Colonic mucosa (tissue), 4 donors: ENCODE measurements around the gene HSDL2. TPM values are rescaled to one million over a fixed set of nuclear protein-coding genes. Genes with fewer than 3 reads are reported as not detected.
A peak's percentile ranks its signal among the peaks of the same experiment; 100 is the strongest.

Experiments
- DNase-seq: peaks from one replicate; pipeline ENCODE4 v3.0.0-alpha.2; 2020
- H3K27ac ChIP-seq: fragments of 200-600 bp; one replicate; pipeline ENCODE4 v1.8.0; 2021
- H3K27me3 ChIP-seq: fragments of 200-600 bp; one replicate; pipeline ENCODE4 v1.8.0; 2021
- H3K36me3 ChIP-seq: fragments of 200-600 bp; one replicate; pipeline ENCODE4 v1.8.0; 2021
- H3K4me1 ChIP-seq: fragments of 200-600 bp; one replicate; pipeline ENCODE4 v1.8.0; 2021; ENCODE audit warnings: mild to moderate bottlenecking
- H3K4me3 ChIP-seq: fragments of 200-600 bp; one replicate; pipeline ENCODE4 v1.8.0; 2021
- H3K9ac ChIP-seq, 2 donors: one replicate each; pipeline ENCODE4 v1.7.0; 2013; ENCODE audit warnings: control low read depth in 2 of 2, low read depth in 2 of 2, low read length in 2 of 2
- H3K9me3 ChIP-seq: fragments of 200-600 bp; one replicate; pipeline ENCODE4 v1.8.0; 2021
- CTCF ChIP-seq: fragments of 200-600 bp; IDR thresholded peaks from one replicate; pipeline ENCODE4 v1.8.0; 2022; ENCODE audit warnings: antibody characterized with exemption, mild to moderate bottlenecking
- intact Hi-C: fragments of 100-400 bp; cut with DNase I; formaldehyde crosslinking; loops from one replicate; pipeline ENCODE4 v1.14.1; 2022
- total RNA-seq, 2 donors: library from RNA; stranded (reverse); fragmentation: NEBNext Ultra II Directional in 1 of 2; extraction: Animal tissue kit (Norgen Biotek cat#: 25700) in 1 of 2; gene quantifications; one replicate each; pipeline ENCODE4 v1.2.1, GENCODE V29; 2021
- donor health status: healthy.
- donor health status: DM: no; HTN: no; CAD: no.
- donor health status: DM: no; HTN: no; CAD: no.

Gene HSDL2
- total RNA-seq, 2 donors from 2014 or later, result 45.4 to 48.9 TPM

- Histone ChIP-seq H3K9me3 (no peaks in the 10 kb centered on the region), H3K9ac (no peak overlapping the region), H3K27ac (no peak overlapping the region), H3K4me3 (no peak overlapping the region), H3K36me3 (no peaks in the 10 kb centered on the region), H3K4me1 (peaks cover 6% of the 10 kb centered on the region), H3K27me3 (no peaks in the 10 kb centered on the region)
- TF ChIP-seq CTCF, result no peak
- no peak for DNase-seq
- intact Hi-C loops, result no loop called here
Measured at GRCh38 chr9:112377087-112377486, 2.8 kb upstream of the HSDL2 start.

GRCh38 chr9:112377684-112378327 is 2.1 kb upstream of the HSDL2 start:
- no peak for TF ChIP-seq CTCF
- H3K9me3 ChIP-seq, result no peaks in the 10 kb centered on the region
- no peaks in the 10 kb centered on the region for H3K27me3 ChIP-seq
- intact Hi-C loops, result no loop called here
- no peaks in the 10 kb centered on the region for H3K36me3 ChIP-seq
- no peak overlapping the region for H3K27ac ChIP-seq
- H3K4me1 ChIP-seq, result peaks cover 6% of the 10 kb centered on the region
- H3K9ac ChIP-seq, result peak overlapping the region in 1 of 2 donors; percentile 1
- H3K4me3 ChIP-seq, result no peak overlapping the region
- DNase-seq, result no peak

GRCh38 chr9:112378328-112379176 is 1.4 kb upstream of the HSDL2 start:
- peak overlapping the region; percentile 88 to 93 for H3K9ac ChIP-seq
- intact Hi-C loops, result no loop called here
- H3K27ac ChIP-seq, result peak overlapping the region; percentile 99
- no peaks in the 10 kb centered on the region for H3K36me3 ChIP-seq
- no peak for TF ChIP-seq CTCF
- H3K4me1 ChIP-seq, result peaks cover 6% of the 10 kb centered on the region
- H3K27me3 ChIP-seq, result no peaks in the 10 kb centered on the region
- peak; percentile 51 for DNase-seq
- H3K9me3 ChIP-seq, result no peaks in the 10 kb centered on the region
- peak overlapping the region; percentile 87 for H3K4me3 ChIP-seq

- intact Hi-C loops, result no loop called here
- H3K27me3 ChIP-seq, result no peaks in the 10 kb centered on the region
- H3K27ac ChIP-seq, result peak overlapping the region; percentile 99
- H3K4me3 ChIP-seq, result peak overlapping the region; percentile 87
- no peaks in the 10 kb centered on the region for H3K9me3 ChIP-seq
- DNase-seq, result peak; percentile 100
- peak overlapping the region; percentile 91 to 93 for H3K9ac ChIP-seq
- no peak for TF ChIP-seq CTCF
- no peaks in the 10 kb centered on the region for H3K36me3 ChIP-seq
- peaks cover 6% of the 10 kb centered on the region for H3K4me1 ChIP-seq
Measured at GRCh38 chr9:112379177-112380101, 469 bp upstream of the HSDL2 start.

- H3K4me3 ChIP-seq, result peak overlapping the region; percentile 87
- H3K4me1 ChIP-seq, result peaks cover 6% of the 10 kb centered on the region
- peak overlapping the region; percentile 26 to 94 for H3K9ac ChIP-seq
- H3K27ac ChIP-seq, result peak overlapping the region; percentile 99
- H3K27me3 ChIP-seq, result no peaks in the 10 kb centered on the region
- H3K36me3 ChIP-seq, result no peaks in the 10 kb centered on the region
- intact Hi-C loops, result no loop called here
- DNase-seq, result no peak
- no peaks in the 10 kb centered on the region for H3K9me3 ChIP-seq
- TF ChIP-seq CTCF, result no peak
Measured at GRCh38 chr9:112380825-112381221, 915 bp downstream of the HSDL2 start.
